ENCODE results near the gene PCYT1A. TPM values are rescaled to one million over a fixed set of nuclear protein-coding genes. Genes with fewer than 3 reads are reported as not detected.

The PCYT1A gene
- total RNA-seq, 4 donors from 2014 or later = 96.2 to 144 (median 110) TPM

GRCh38 chr3:196237203-196237602 is 50.3 kb downstream of the PCYT1A start:
- TF ChIP-seq CTCF (IDR thresholded peaks at IDR 0.05) (no peak), POLR2A (IDR thresholded peaks at IDR 0.05) (no peak)
- DNase-seq (ENCODE audit: low spot score in 2 of 2) = no peak
- intact Hi-C loops (cut with DNase I; ENCODE audit: low total_unique reads) = no loop called here
- no peak overlapping the region for H3K4me3 ChIP-seq (ENCODE audit: low read depth, poor library complexity, severe bottlenecking)
- WGBS, 2 donors = 88% methylated on average over 5 of the region's 5 CpGs

DNA sequence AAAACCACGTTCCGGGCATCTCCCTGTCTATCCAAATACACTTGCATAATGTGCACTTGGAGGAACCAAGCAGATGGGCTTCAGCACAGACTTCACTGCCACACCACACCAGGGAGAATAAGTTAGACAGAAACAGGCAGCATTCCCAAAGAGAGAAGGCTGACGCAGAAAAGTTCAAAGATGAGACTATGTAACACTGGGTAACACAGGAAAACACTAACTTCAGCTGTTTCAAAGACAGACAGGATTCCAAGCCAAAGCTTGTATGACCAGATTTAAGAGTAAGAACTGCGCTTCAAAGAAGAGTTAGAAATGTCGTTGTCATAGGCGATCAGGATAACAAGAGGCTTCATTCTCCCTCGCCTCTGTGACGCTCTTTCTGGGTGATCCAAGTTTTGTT is 51.3 kb downstream of the PCYT1A start:
- TF ChIP-seq POLR2A (IDR thresholded peaks at IDR 0.05) = no peak
- TF ChIP-seq CTCF (IDR thresholded peaks at IDR 0.05) = no peak
- WGBS, 2 donors = 71 to 72% methylated on average over 8 of the region's 8 CpGs
- intact Hi-C loops (cut with DNase I; ENCODE audit: low total_unique reads) = no loop called here
- H3K4me3 ChIP-seq (ENCODE audit: low read depth, poor library complexity, severe bottlenecking) = no peak overlapping the region
- no peak for DNase-seq (ENCODE audit: low spot score in 2 of 2)

- no peak for DNase-seq (ENCODE audit: low spot score in 2 of 2)
- no peak overlapping the region for H3K4me3 ChIP-seq (ENCODE audit: low read depth, poor library complexity, severe bottlenecking)
- no peak for TF ChIP-seq CTCF (IDR thresholded peaks at IDR 0.05)
- TF ChIP-seq POLR2A (IDR thresholded peaks at IDR 0.05) = no peak
- 60 to 62% methylated on average over 12 of the region's 12 CpGs for WGBS, 2 donors
- intact Hi-C loops (cut with DNase I; ENCODE audit: low total_unique reads) = no loop called here
These were observed 51.9 kb downstream of the PCYT1A start for GRCh38 chr3:196235452-196236122.

DNA sequence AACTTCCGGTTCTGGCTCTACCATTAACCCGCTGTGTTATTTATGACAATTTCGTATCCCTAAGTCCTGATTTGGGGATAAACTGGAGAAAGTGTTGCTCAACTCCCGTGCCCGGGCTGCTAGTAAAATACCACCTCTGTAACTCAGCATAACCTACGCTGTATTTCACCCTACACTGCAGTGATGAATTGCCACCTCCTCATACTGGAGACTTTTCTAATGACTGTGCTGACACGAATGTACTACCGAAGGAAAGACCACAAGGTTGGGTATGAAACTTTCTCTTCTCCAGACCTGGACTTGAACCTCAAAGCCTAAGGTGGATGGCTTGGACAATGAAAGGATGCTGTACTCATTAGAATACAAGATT is 54.7 kb downstream of the PCYT1A start:
- 80 to 83% methylated on average over 8 of the region's 8 CpGs for WGBS, 2 donors
- TF ChIP-seq CTCF (IDR thresholded peaks at IDR 0.05) (no peak), POLR2A (IDR thresholded peaks at IDR 0.05) (no peak)
- intact Hi-C loops (cut with DNase I; ENCODE audit: low total_unique reads) = no loop called here
- no peak overlapping the region for H3K4me3 ChIP-seq (ENCODE audit: low read depth, poor library complexity, severe bottlenecking)
- DNase-seq (ENCODE audit: low spot score in 2 of 2) = no peak

GRCh38 chr3:196232154-196232881 is 55.2 kb downstream of the PCYT1A start:
- WGBS, 2 donors = 92 to 95% methylated on average over 12 of the region's 12 CpGs
- no peak for DNase-seq (ENCODE audit: low spot score in 2 of 2)
- no peak overlapping the region for H3K4me3 ChIP-seq (ENCODE audit: low read depth, poor library complexity, severe bottlenecking)
- no peak for TF ChIP-seq CTCF (IDR thresholded peaks at IDR 0.05)
- no peak for TF ChIP-seq POLR2A (IDR thresholded peaks at IDR 0.05)
- intact Hi-C loops (cut with DNase I; ENCODE audit: low total_unique reads) = no loop called here

All from lower leg skin (tissue), 4 donors.